ENCODE data around the gene DPYD.
A peak's percentile ranks its signal among the peaks of the same experiment; 100 is the strongest.

The DPYD gene

GRCh38 chr1:97608272-97608671 is 312.6 kb downstream of the DPYD start:
- DNase-seq (ENCODE audit: low read depth) = no peak

DNA sequence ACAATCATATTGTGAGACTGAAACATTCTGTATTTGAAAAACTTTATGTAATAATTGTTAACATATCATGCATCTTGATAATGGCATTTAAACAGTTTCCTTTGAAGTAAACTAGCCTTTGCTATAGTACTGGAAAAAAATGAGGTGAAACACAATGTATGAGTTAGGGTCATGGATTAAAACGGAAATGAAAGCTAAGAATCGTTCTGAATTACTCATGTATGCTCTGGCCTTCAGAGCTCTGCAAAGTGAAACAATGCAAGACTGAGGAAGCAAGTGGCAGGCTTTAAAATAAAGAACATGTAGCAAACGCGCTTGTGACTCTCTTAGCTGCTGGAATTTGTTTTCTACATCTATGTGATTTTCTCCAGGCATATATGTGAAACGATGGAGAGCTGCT is 317.1 kb downstream of the DPYD start:
- DNase-seq (ENCODE audit: low read depth) = no peak

GRCh38 chr1:97603218-97603617 is 317.6 kb downstream of the DPYD start:
- no peak for DNase-seq (ENCODE audit: low read depth)

DNA sequence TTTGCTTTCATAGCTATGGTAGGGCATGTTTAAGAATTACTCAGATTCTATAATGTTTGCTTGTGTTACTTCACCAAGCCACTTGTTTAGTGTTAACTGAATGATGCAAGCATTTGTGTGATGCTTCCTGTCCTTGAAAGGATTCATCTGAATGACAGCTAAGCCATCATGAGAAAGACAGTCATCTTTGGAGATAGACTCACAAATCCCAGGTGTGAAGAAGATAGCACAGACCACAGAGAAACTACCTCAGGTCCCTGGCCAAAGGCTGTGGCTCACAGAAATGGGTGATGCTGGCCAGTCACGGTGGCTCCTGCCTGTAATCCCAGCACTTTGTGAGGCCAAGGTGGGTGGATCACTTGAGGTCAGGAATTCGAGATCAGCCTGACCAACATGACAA is 321.4 kb downstream of the DPYD start:
- DNase-seq (ENCODE audit: low read depth) = no peak

DNA sequence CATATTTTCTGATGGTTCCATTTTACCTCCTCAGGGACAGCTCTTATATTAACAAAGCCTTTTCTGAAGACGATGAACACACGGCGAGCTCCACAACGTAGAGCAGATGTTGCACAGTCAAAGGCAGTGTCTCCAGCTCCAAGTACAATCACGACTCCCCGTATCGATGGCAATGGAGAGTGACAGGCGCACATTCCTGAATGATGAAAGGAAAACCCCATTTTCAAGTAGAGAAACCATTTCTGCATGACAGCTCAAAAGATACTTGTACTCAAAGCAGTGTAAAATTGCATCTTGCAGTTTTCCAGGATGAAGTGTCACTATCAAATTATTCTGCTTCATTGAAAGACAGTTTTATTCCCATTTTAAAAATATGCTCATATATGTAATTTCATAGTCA is 327.6 kb downstream of the DPYD start:
- DNase-seq (ENCODE audit: low read depth) = no peak

GRCh38 chr1:97588772-97589171 is 332.1 kb downstream of the DPYD start:
- no peak for DNase-seq (ENCODE audit: low read depth)

DNA sequence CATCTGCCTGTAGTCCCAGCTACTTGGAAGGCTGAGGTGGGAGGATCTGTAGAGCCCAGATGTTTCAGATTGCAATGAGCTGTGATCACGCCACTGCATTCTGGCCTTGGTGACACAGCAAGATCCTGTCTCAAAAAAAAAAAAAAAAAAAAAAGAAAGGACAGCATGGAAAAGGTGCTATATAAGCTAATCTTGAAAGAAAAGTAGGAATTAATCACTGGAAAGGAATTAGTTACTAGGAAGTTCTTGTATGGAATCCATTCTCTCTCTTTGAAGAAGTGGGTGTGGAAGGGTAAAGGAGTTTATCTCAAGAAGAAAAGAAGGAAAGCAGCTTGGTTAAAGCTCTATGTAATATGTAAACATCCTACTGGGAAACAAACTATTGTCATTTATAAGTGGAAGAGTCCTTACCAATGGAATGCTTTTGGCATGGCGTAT is 339.2 kb downstream of the DPYD start:
- DNase-seq (ENCODE audit: low read depth) = peak; percentile 76

GRCh38 chr1:97577613-97578012 is 343.2 kb downstream of the DPYD start:
- DNase-seq (ENCODE audit: low read depth) = no peak

DNA sequence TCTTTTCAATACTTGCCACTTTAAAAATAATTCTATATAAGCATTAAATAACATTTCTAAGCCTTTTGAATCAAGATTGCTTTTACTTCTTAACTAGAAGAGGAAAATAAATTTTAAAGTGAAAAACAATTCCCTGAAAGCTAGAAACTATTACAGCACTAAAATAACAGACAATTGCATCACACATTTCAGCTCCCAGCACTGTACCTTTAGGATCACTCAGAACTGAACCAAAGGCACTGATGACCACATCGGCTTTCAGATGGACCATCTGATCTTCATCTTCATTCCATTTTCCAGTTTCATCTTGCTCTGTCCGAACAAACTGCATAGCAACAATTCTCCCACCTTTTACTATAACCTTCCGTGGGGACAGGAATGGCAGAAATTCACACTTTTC is 347.3 kb downstream of the DPYD start:
- DNase-seq (ENCODE audit: low read depth) = no peak

GRCh38 chr1:97572561-97572960 is 348.3 kb downstream of the DPYD start:
- no peak for DNase-seq (ENCODE audit: low read depth)

GRCh38 chr1:97571760-97572159 is 349.1 kb downstream of the DPYD start:
- no peak for DNase-seq (ENCODE audit: low read depth)

DNA sequence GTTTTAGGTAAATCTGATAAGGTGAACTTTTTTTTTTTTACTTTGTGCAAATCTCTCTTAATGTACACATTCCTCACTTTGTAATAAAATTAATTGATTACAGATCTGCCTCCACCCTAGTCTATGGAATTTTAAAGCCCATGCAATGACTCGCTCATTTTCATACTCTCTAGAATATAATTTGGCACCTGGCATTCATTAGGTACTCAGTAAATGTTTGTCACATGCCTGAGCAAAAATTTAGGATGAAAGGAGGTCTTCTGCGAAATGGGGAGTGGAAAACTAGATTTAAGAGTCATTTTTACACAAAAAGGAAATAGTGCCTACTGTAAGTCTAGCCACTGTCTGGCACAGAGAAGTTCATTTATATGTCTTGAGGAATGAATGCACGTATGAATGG is 350.1 kb downstream of the DPYD start:
- DNase-seq (ENCODE audit: low read depth) = no peak

DNA sequence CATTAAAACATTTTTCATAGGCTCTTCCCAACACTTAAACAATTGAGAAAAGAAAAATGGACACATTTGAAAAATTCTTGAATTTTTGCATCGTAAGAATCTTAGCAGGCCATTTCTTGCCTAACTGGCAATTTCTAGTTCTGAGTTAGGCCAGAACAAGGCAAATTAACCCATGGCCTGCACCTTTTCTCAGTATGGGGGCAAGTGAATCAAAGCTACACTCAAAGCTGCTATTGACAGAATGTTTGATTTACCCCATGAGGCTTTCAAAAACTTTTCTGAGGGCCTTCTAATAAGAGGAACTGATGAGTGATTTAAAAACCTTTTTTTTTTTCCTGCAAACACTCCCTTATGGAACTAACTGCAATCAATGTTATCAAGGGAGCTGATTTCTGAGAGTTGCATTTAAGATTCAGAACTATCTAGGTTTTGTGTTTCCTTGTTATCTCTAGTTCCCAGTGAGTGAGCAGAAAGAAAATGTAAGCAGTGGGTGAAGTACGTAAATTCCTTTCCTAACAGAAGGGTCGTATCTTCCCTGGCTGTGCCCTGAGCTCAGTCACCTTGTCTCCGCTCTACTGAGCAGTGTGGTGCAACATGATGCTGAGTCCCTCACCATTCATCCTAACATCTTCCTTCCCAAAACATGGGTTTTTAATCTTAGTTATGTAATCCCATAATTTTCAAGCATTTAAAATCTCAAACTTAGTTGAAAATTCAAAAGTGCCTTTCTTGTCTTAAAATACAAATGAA is 353.7 kb downstream of the DPYD start:
- no peak for DNase-seq (ENCODE audit: low read depth)

GRCh38 chr1:97565886-97566285 is 354.9 kb downstream of the DPYD start:
- DNase-seq (ENCODE audit: low read depth) = no peak

- no peak for DNase-seq (ENCODE audit: low read depth)
These were observed 356.9 kb downstream of the DPYD start for GRCh38 chr1:97563926-97564325.

- no peak for DNase-seq (ENCODE audit: low read depth)
These were observed 358.8 kb downstream of the DPYD start for GRCh38 chr1:97562081-97562480.

- no peak for DNase-seq (ENCODE audit: low read depth)
These were observed 360.1 kb downstream of the DPYD start for GRCh38 chr1:97560714-97561113.

DNA sequence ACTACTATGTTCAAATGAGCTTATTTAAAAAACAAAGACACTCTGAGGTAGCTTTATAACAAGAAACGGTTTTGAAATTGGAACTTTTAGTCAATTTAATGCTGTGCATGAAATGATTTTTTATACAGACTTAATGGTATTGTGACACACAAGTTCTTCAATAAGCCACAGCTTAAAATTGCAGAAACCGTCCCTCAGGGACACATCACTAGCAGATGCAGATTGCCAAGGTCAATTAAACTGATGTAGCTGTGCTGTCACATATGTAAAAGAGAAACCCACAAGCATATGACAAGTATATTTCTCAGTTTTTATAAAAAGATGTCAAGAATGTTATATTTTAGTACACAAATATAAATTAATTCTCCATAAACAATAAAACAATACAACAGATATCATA is 366.9 kb downstream of the DPYD start:
- no peak for DNase-seq (ENCODE audit: low read depth)

DNA sequence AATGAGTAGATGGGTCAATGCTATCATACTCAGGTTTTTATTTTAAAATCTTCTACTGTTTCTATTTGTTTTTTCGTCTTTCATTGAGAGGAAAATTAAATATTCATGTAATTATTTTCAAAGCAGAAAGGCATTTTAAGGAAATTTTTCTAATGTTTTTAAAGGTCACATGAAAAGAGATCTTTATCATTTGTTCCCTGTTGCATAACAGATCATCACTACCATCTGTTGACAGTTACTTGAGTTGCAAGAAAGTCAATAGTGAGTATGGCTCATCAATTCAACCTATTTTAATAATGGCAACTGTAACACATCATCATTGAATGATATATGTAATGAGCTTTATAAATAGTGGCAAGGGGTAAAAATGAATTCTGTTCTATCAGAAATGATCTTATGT is 369.7 kb downstream of the DPYD start:
- no peak for DNase-seq (ENCODE audit: low read depth)

DNA sequence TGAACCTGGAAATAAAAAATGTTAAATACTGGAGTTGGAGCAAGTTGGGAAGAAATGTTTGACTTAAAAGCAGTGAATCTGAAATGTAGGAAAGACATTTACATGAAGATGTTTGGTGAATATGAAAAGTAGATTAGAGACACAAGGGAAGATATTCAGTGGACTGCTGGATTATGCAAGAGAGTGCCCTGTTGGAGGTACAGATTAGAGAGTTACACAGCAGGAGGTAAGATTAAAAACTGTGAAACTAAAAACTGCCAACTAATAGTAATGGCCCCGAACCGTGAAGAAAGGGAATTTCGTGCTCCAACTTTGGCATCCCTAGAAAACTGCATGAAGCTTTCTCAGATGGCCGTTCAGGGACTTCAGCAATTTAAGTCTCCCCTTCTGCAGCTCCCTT is 375.4 kb downstream of the DPYD start:
- DNase-seq (ENCODE audit: low read depth) = no peak

- DNase-seq (ENCODE audit: low read depth) = no peak
These were observed 380.4 kb downstream of the DPYD start for GRCh38 chr1:97540346-97540888.

- DNase-seq (ENCODE audit: low read depth) = no peak
These were observed 382.7 kb downstream of the DPYD start for GRCh38 chr1:97538113-97538512.

DNA sequence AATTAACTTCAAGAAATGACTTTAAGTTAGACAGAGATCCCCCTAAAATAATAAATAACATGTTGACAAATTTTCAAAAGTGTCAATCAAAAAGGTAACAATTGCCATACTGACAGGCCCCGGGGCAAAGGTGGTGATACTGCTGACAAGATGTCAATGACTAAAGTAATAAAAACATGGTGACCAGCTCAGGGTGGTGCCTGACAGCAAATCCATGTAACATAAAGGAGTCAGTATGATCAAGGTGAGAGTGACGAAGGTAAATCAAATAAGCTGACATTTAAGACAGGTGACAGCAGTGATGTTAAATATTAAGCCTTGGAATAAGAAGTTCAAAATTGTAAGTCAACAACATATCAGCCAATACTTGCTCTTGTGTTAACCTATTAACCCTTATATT is 387.5 kb downstream of the DPYD start:
- DNase-seq (ENCODE audit: low read depth) = no peak

GRCh38 chr1:97529600-97529999 is 391.2 kb downstream of the DPYD start:
- no peak for DNase-seq (ENCODE audit: low read depth)

Measured in HS-27A (cell line).